ENCODE data around the gene MUC20.
"Not testable (repeated sequence)": the region's sequence is repeated elsewhere in the genome, so short reads cannot be mapped to it uniquely, and the experiment has no call there.

MUC20 gene

GRCh38 chr3:195699860-195700259, 20.9 kb upstream of the MUC20 start:
- Mint-ChIP-seq H3K27ac (peak overlapping the region; percentile 28), H3K36me3 (ENCODE audit: low read depth) (peaks cover 21% of the 10 kb centered on the region), H3K4me1 (ENCODE audit: low read depth) (peaks cover 4% of the 10 kb centered on the region), H3K27me3 (no peaks in the 10 kb centered on the region), H3K4me3 (no peak overlapping the region), H3K9me3 (no peaks in the 10 kb centered on the region)

GRCh38 chr3:195700319-195700718, 20.5 kb upstream of the MUC20 start:
- Mint-ChIP-seq H3K4me3 (no peak overlapping the region), H3K27ac (no peak overlapping the region), H3K4me1 (ENCODE audit: low read depth) (peaks cover 4% of the 10 kb centered on the region), H3K36me3 (ENCODE audit: low read depth) (peaks cover 21% of the 10 kb centered on the region), H3K9me3 (no peaks in the 10 kb centered on the region), H3K27me3 (no peaks in the 10 kb centered on the region)

DNA sequence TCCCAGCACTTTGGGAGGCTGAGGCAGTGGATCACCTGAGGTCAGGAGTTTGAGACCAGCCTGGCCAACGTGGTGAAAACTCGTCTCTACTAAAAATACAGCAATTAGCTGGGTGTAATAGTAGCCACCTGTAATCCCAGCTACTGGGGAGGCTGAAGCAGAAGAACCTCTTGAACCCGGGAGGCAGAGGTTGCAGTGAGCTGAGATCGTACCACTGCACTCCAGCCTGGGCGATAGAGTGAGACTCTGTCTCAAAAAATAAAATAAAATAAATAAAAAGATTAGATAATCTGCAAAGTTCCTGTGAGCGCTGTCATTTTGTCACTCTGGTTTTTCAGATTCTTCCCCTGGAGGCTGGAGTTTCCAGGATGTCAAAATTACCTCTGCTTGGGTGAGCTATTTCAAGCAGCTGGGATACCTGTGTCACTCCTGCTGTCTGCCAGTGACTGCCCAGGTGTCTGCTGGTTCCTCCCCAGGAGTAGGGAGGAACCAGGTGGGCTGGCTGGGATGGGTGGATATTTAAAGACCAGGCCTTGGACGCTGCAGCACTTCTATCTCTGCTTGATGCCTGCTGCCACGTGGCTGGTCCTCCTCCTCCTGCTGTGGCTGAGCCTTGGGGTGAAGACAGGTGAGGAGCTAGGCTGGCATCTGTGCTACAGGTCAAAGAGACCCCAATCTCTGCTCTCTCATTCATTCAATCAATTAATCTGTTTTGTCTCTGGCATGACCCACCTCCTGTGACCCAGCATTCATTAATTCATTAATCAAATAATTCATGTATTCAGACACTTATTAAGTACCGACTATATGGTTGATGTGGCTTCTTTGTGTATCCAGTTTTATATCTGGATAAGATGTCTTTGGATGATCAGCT, 19.5 kb upstream of the MUC20 start:
- no peak overlapping the region for H3K27ac Mint-ChIP-seq
- no peak overlapping the region for H3K4me3 Mint-ChIP-seq
- peaks cover 16% of the 10 kb centered on the region for H3K36me3 Mint-ChIP-seq (ENCODE audit: low read depth)
- H3K4me1 Mint-ChIP-seq (ENCODE audit: low read depth) = no peaks in the 10 kb centered on the region
- no peaks in the 10 kb centered on the region for H3K27me3 Mint-ChIP-seq
- H3K9me3 Mint-ChIP-seq = no peaks in the 10 kb centered on the region

DNA sequence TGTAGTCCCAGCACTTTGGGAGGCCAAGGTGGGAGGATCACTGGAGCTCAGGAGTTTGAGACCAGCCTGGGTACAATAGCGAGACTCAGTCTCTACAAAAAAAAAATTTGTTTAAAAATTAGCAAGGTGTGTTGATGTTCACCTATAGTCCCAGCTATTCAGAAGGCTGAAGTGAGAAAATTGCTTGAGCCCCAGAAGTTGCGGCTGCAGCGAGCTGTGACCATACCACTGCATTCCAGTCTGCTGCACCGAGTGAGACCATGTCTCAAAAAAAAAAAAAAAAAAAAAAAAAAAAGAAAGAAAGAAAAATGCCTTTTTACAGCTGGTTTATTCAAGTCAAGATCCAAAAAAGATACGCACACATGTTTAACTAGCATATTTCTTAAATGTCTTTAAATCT, 17.0 kb upstream of the MUC20 start:
- Mint-ChIP-seq H3K27me3 (no peaks in the 10 kb centered on the region), H3K9me3 (no peaks in the 10 kb centered on the region), H3K4me1 (ENCODE audit: low read depth) (no peaks in the 10 kb centered on the region), H3K4me3 (no peak overlapping the region), H3K36me3 (ENCODE audit: low read depth) (no peaks in the 10 kb centered on the region), H3K27ac (no peak overlapping the region)

DNA sequence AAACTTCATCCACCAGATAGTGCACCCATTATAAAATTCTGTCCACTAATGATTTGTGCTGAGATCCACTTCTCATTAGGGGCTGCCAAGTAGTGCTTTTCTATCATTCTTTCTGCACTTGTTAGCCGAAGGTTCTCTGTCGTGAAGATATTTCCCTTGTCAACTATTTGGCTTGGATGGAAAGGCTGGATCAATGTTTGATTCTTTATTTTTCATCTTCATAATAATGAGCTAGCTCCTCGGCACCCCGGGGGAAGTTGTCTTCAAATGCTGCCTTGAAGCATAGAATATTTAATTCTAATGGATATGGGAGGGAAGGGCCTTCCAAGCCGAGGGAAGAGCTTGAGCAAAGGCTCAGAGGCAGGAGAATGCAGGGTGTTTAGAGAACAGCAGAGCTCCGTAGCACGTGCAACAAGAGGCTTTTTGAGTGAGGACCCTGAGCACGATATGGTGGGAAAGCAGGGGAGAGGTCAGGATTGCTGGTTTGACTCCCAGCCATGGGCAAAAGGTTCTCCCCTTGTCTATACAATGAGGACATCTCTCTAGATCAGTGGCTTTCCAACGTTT, 16.3 kb upstream of the MUC20 start:
- Mint-ChIP-seq H3K4me1 (ENCODE audit: low read depth) (no peaks in the 10 kb centered on the region), H3K4me3 (no peak overlapping the region), H3K9me3 (no peaks in the 10 kb centered on the region), H3K27ac (no peak overlapping the region), H3K27me3 (no peaks in the 10 kb centered on the region), H3K36me3 (ENCODE audit: low read depth) (peaks cover 7% of the 10 kb centered on the region)

GRCh38 chr3:195705081-195705991, 15.4 kb upstream of the MUC20 start:
- Mint-ChIP-seq H3K27ac (no peak overlapping the region), H3K27me3 (no peaks in the 10 kb centered on the region), H3K4me3 (no peak overlapping the region), H3K9me3 (no peaks in the 10 kb centered on the region), H3K4me1 (ENCODE audit: low read depth) (no peaks in the 10 kb centered on the region), H3K36me3 (ENCODE audit: low read depth) (peaks cover 10% of the 10 kb centered on the region)

- Mint-ChIP-seq H3K27me3 (no peaks in the 10 kb centered on the region), H3K4me3 (no peak overlapping the region), H3K9me3 (no peaks in the 10 kb centered on the region), H3K27ac (no peak overlapping the region), H3K36me3 (ENCODE audit: low read depth) (peaks cover 10% of the 10 kb centered on the region), H3K4me1 (ENCODE audit: low read depth) (no peaks in the 10 kb centered on the region)
Measured at GRCh38 chr3:195708061-195708460, 12.7 kb upstream of the MUC20 start.

DNA sequence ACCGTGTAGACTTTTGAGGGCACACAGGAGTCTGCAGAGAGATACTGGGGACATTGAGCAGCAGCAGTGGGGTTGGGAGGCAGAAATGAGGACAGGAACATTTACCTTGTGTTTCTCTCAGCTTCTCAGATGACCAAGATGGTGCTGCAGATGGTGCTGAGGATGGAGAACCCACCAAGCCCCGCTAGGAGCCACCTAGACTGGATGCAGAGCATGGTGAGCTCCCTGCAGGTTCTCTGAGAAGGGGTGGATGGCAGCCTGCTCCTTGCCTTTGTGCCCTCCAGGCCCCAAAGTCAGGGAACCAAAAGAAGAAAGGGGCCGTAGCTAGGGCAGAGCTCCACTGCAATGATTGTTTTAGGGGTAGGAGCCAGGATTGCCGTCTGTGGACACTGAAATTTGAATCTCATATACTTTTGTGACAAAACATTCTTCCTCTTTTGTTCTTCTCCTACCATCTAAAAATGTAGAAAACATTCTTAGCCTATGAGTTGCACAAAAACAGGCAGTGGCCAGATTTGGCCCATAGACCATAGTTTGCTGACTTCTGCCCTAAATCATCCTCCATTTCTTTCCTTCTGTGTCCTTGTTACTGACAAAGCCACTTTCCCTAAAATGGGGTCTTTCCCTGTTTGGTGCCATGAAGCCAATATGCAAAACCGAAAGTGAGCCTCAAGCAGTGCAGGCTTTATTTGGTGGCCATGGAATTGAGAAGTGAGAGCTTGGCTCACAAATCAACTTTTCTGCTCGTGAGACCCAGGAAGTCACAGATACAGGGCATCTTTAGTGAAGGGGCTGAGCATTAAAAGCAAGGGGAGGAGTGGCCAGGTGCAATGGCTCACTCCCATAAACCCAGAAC, 11.9 kb upstream of the MUC20 start:
- H3K36me3 Mint-ChIP-seq (ENCODE audit: low read depth) = peaks cover 10% of the 10 kb centered on the region
- no peak overlapping the region for H3K27ac Mint-ChIP-seq
- no peaks in the 10 kb centered on the region for H3K9me3 Mint-ChIP-seq
- H3K27me3 Mint-ChIP-seq = no peaks in the 10 kb centered on the region
- H3K4me1 Mint-ChIP-seq (ENCODE audit: low read depth) = no peaks in the 10 kb centered on the region
- no peak overlapping the region for H3K4me3 Mint-ChIP-seq

GRCh38 chr3:195709676-195710085, 11.1 kb upstream of the MUC20 start:
- Mint-ChIP-seq H3K4me3 (no peak overlapping the region), H3K4me1 (ENCODE audit: low read depth) (no peaks in the 10 kb centered on the region), H3K27me3 (no peaks in the 10 kb centered on the region), H3K27ac (no peak overlapping the region), H3K9me3 (no peaks in the 10 kb centered on the region), H3K36me3 (ENCODE audit: low read depth) (peaks cover 11% of the 10 kb centered on the region)

DNA sequence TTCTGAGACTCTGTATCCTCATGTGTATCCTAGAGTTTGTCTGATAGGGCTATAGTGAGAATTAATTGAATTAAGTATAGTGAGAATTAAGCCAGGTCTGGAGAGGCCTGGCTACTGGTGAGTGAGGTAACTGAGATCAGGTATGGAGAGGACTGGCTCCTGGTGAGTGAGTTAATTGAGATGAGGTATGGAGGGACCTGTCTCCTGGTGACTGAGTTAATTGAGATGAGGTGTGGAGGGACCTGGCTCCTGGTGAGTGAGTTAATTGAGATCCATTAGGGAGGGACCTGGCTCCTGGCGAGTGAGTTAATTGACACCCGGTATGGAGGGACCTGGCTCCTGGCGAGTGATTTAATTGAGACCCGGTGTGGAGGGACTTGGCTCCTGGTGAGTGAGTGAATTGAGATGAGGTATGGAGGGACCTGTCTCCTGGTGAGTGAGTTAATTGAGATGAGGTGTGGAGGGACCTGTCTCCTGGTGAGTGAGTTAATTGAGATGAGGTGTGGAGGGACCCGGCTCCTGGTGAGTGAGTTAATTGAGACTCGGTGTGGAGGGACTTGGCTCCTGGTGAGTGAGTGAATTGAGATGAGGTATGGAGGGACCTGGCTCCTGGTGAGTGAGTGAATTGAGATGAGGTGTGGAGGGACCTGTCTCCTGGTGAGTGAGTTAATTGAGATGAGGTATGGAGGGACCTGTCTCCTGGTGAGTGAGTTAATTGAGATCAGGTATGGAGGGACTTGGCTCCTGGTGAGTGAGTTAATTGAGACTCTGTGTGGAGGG, 10.5 kb upstream of the MUC20 start:
- H3K27ac Mint-ChIP-seq; H3K27me3 Mint-ChIP-seq; H3K4me3 Mint-ChIP-seq; H3K4me1 Mint-ChIP-seq (ENCODE audit: low read depth); H3K9me3 Mint-ChIP-seq: not testable (repeated sequence)
- H3K36me3 Mint-ChIP-seq (ENCODE audit: low read depth) = peaks cover 18% of the 10 kb centered on the region

DNA sequence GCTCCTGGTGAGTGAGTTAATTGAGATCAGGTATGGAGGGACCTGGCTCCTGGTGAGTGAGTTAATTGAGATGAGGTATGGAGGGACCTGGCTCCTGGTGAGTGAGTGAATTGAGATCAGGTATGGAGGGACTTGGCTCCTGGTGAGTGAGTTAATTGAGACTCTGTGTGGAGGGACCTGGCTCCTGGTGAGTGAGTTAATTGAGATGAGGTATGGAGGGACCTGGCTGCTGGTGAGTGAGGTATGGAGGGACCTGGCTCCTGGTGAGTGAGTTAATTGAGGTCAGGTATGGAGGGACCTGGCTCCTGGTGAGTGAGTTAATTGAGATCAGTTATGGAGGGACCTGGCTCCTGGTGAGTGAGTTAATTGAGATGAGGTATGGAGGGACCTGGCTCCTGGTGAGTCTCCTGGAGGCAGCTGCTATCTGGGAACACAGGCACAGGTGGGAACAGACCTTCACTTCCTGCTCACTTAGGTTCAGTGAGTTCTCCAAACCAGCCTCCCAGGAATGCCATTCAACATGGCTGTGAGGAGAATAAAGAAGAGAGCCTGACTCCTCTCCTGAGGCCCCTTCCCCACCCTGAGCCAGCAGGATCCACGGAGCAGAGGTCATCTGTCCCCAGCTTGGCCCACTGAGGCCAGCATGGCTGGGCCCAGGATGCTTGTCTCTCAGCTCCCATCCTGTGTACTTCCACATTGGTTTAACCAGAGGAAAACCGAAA, 9.5 kb upstream of the MUC20 start:
- not testable (repeated sequence) for H3K9me3 Mint-ChIP-seq; H3K4me3 Mint-ChIP-seq; H3K4me1 Mint-ChIP-seq (ENCODE audit: low read depth); H3K27ac Mint-ChIP-seq; H3K27me3 Mint-ChIP-seq
- peaks cover 19% of the 10 kb centered on the region for H3K36me3 Mint-ChIP-seq (ENCODE audit: low read depth)

DNA sequence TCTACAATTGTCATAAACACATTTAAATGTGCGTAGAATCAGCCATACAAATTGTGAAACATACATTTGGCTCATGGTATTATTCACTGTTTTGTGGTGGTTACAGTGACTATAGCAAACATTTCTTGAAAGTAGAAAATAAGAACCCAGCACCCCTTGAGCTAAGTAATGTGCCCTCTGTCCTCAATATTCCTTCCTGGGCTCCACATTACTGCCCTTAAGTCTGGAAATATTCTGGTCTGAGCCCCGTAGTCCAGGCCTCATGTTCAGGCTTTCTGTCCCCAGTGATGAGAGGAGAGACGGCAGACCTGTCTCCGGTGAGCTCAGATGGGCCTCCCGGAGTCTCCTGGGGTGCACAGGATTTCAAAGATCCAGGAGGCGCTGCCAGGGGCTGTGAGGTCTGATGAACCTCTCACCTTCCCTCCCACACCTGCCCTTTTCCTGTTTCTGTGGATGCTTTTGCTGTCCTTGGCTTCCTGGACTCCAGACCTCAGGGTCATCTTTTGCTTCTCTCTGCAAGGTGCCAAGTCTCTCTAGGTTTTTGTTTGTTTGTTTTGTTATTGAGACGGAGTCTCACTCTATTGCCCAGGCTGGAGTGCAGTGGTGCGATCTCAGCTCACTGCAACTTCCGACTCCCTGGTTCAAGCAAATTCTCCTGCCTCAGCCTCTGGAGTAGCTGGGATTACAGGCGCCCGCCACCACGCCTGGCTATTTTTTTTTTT, 8.8 kb upstream of the MUC20 start:
- peaks cover 9% of the 10 kb centered on the region for H3K4me1 Mint-ChIP-seq (ENCODE audit: low read depth)
- no peak overlapping the region for H3K27ac Mint-ChIP-seq
- H3K4me3 Mint-ChIP-seq = no peak overlapping the region
- no peaks in the 10 kb centered on the region for H3K9me3 Mint-ChIP-seq
- peaks cover 19% of the 10 kb centered on the region for H3K36me3 Mint-ChIP-seq (ENCODE audit: low read depth)
- no peaks in the 10 kb centered on the region for H3K27me3 Mint-ChIP-seq

- H3K36me3 Mint-ChIP-seq (ENCODE audit: low read depth) = peaks cover 19% of the 10 kb centered on the region
- H3K9me3 Mint-ChIP-seq; H3K27me3 Mint-ChIP-seq; H3K27ac Mint-ChIP-seq; H3K4me1 Mint-ChIP-seq (ENCODE audit: low read depth); H3K4me3 Mint-ChIP-seq: not testable (repeated sequence)
Measured at GRCh38 chr3:195712535-195712910, 8.3 kb upstream of the MUC20 start.
